ENCODE data around the gene TNMD. TPM values are rescaled to one million over a fixed set of nuclear protein-coding genes. Genes with fewer than 3 reads are reported as not detected.

The TNMD gene
- polyA plus RNA-seq, 1 of the 3 experiments (the other 2 are of a cell fraction): not detected

- H4K20me1 ChIP-seq (ENCODE audit: insufficient read depth): no peaks in the 10 kb centered on the region
- DNase-seq: peak; percentile 82
- H3K27ac ChIP-seq (ENCODE audit: low read depth in 2 of 2, low read length in 1 of 2): peak within 1 kb of the TSS; percentile 10 to 60; a peak in 3 of 4 replicates
- H3K27me3 ChIP-seq (ENCODE audit: insufficient read depth): no peaks in the 10 kb centered on the region; the same call in 1 of the 2 replicates
- H3F3A ChIP-seq (replicated peaks; ENCODE audit: insufficient read depth): no peaks in the 10 kb centered on the region
- no peaks in the 10 kb centered on the region for H3K79me2 ChIP-seq (ENCODE audit: insufficient read depth)
- peaks cover 0 to 3% of the 10 kb centered on the region in 2 experiments; a peak in 1 of 4 replicates for H3K4me1 ChIP-seq (ENCODE audit: control insufficient read depth in 1 of 2, insufficient read depth in 2 of 2, low read depth in 1 of 2, low read length in 1 of 2)
- peak within 1 kb of the TSS; percentile 74 for H3K9ac ChIP-seq
- H3K9me3 ChIP-seq: no peaks in the 10 kb centered on the region
- H3K9me2 ChIP-seq: no peaks in the 10 kb centered on the region
- WGBS (ENCODE audit: low lambda C conversion rate): 21% methylated on average over 45 of the region's 51 CpGs
- ChIA-PET CTCF (interaction anchor here (0.6 to 2.2 kb wide), 21 partner anchors 9 to 187 kb away, joined by 3 to 16 read pairs (median 5); no protein-coding TSS in a partner anchor), POLR2A (interaction anchor here (0.7 to 1.0 kb wide), 2 partner anchors 18 to 35 kb away, joined by 3 read pairs; no protein-coding TSS in a partner anchor)
- TF ChIP-seq RCOR1 (IDR thresholded peaks at IDR 0.05; ENCODE audit: low read length): peak; percentile 10; the same call in 1 of the 2 replicates
- TF ChIP-seq RXRA (IDR thresholded peaks at IDR 0.05; ENCODE audit: borderline replicate concordance, low read depth): no peak
- TF ChIP-seq CHD2 (IDR thresholded peaks at IDR 0.05; ENCODE audit: low read length, partially characterized antibody): no peak
- no peak for TF ChIP-seq MAX (IDR thresholded peaks at IDR 0.05; ENCODE audit: low read depth)
- no peak for TF ChIP-seq FOXM1 (IDR thresholded peaks at IDR 0.05; ENCODE audit: low read depth)
- TF ChIP-seq, protein P1, sequence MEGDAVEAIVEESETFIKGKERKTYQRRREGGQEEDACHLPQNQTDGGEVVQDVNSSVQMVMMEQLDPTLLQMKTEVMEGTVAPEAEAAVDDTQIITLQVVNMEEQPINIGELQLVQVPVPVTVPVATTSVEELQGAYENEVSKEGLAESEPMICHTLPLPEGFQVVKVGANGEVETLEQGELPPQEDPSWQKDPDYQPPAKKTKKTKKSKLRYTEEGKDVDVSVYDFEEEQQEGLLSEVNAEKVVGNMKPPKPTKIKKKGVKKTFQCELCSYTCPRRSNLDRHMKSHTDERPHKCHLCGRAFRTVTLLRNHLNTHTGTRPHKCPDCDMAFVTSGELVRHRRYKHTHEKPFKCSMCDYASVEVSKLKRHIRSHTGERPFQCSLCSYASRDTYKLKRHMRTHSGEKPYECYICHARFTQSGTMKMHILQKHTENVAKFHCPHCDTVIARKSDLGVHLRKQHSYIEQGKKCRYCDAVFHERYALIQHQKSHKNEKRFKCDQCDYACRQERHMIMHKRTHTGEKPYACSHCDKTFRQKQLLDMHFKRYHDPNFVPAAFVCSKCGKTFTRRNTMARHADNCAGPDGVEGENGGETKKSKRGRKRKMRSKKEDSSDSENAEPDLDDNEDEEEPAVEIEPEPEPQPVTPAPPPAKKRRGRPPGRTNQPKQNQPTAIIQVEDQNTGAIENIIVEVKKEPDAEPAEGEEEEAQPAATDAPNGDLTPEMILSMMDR (IDR thresholded peaks at IDR 0.05): peak; percentile 65
- no peak for TF ChIP-seq EZH2phosphoT487 (IDR thresholded peaks at IDR 0.05; ENCODE audit: borderline replicate concordance, low read depth)
- TF ChIP-seq POLR2AphosphoS5 (IDR thresholded peaks at IDR 0.05; ENCODE audit: low read depth, low read length): peak; percentile 62
- peak; percentile 45 for TF ChIP-seq RAD21 (IDR thresholded peaks at IDR 0.05; ENCODE audit: low read length)
- 0 out of 2 replicates have a peak, but pooled peaks have one; percentile 9 for TF ChIP-seq NFIC (IDR thresholded peaks at IDR 0.05; ENCODE audit: borderline replicate concordance)
- no peak for TF ChIP-seq FOXJ3 (CRISPR knock-in tag; IDR thresholded peaks at IDR 0.05)
- no peak for TF ChIP-seq SMC3 (IDR thresholded peaks at IDR 0.05; ENCODE audit: low read depth, low read length)
- TF ChIP-seq, protein P2, sequence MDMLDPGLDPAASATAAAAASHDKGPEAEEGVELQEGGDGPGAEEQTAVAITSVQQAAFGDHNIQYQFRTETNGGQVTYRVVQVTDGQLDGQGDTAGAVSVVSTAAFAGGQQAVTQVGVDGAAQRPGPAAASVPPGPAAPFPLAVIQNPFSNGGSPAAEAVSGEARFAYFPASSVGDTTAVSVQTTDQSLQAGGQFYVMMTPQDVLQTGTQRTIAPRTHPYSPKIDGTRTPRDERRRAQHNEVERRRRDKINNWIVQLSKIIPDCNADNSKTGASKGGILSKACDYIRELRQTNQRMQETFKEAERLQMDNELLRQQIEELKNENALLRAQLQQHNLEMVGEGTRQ (IDR thresholded peaks at IDR 0.05; ENCODE audit: borderline replicate concordance, low read depth, low read length): no peak
- TF ChIP-seq, protein P3, sequence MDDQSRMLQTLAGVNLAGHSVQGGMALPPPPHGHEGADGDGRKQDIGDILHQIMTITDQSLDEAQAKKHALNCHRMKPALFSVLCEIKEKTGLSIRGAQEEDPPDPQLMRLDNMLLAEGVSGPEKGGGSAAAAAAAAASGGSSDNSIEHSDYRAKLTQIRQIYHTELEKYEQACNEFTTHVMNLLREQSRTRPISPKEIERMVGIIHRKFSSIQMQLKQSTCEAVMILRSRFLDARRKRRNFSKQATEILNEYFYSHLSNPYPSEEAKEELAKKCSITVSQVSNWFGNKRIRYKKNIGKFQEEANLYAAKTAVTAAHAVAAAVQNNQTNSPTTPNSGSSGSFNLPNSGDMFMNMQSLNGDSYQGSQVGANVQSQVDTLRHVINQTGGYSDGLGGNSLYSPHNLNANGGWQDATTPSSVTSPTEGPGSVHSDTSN (IDR thresholded peaks at IDR 0.05): no peak
- TF ChIP-seq YY1 (IDR thresholded peaks at IDR 0.05; ENCODE audit: low read depth): no peak
- TF ChIP-seq TAF1 (IDR thresholded peaks at IDR 0.05; ENCODE audit: borderline replicate concordance, low read depth, low read length): no peak; the same call in 1 of the 2 replicates
- TF ChIP-seq TCF12 (IDR thresholded peaks at IDR 0.05): no peak
- peak within 1 kb of the TSS; percentile 73 for H3K4me2 ChIP-seq
- peaks cover 0 to 10% of the 10 kb centered on the region in 2 experiments for H3K36me3 ChIP-seq (replicated peaks in 1 of 2; ENCODE audit: control insufficient read depth in 1 of 2, insufficient read depth in 2 of 2, low read length in 1 of 2)
- peak within 1 kb of the TSS; percentile 61 to 69 for H3K4me3 ChIP-seq (ENCODE audit: low read depth in 2 of 2, low read length in 1 of 2)
- peak within 1 kb of the TSS; percentile 87 for H2AFZ ChIP-seq (ENCODE audit: low read depth)
Observed at GRCh38 chrX:100636321-100636991, 51.7 kb downstream of the TNMD start, which contains the start of gene TSPAN6. Gene TSPAN6, minus strand, starts transcription at chrX:100636806. Its CDS starts 112 bp downstream, at chrX:100636694.
